Loucy (cell line): Measurements from ENCODE around the gene CACNA2D3.

Source experiments
- H2AFZ ChIP-seq: fragments of 200-600 bp; sonication (generic); 2 replicates; pipeline ENCODE4 v1.6.0; 2016; ENCODE audit warnings: antibody characterized with exemption, mild to moderate bottlenecking, low read length, moderate library complexity
- H3F3A ChIP-seq: fragments of 200-600 bp; 2 replicates; pipeline ENCODE4 v1.6.0; 2016; ENCODE audit warnings: antibody characterized with exemption, low read depth, mild to moderate bottlenecking
- H3K27me3 ChIP-seq: fragments of 200-600 bp; sonication (generic); 2 replicates; pipeline ENCODE4 v1.6.1; 2014; ENCODE audit warnings: low read length, mild to moderate bottlenecking; ENCODE audit not compliant: insufficient read depth, poor library complexity, severe bottlenecking
- H3K36me3 ChIP-seq: fragments of 200-600 bp; sonication (generic); 2 replicates; pipeline ENCODE4 v1.6.1; 2016; ENCODE audit warnings: low read length; ENCODE audit not compliant: insufficient read depth
- H3K4me1 ChIP-seq: fragments of 200-600 bp; sonication (generic); 2 replicates; pipeline ENCODE4 v1.5.1; 2014; ENCODE audit warnings: low read length, mild to moderate bottlenecking; ENCODE audit not compliant: insufficient read depth, poor library complexity, severe bottlenecking
- H3K4me2 ChIP-seq: fragments of 200-600 bp; sonication (generic); 2 replicates; pipeline ENCODE4 v1.6.0; 2014; ENCODE audit warnings: antibody characterized with exemption, low read length, low read depth, mild to moderate bottlenecking; ENCODE audit not compliant: poor library complexity, severe bottlenecking
- H3K4me3 ChIP-seq: fragments of 200-600 bp; sonication (generic); 2 replicates; pipeline ENCODE4 v1.5.1; 2014; ENCODE audit warnings: low read length, mild to moderate bottlenecking, mixed read lengths; ENCODE audit not compliant: poor library complexity, severe bottlenecking
- H3K79me2 ChIP-seq: fragments of 200-600 bp; sonication (generic); 2 replicates; pipeline ENCODE4 v1.6.1; 2014; ENCODE audit warnings: low read length; ENCODE audit not compliant: insufficient read depth
- H3K9ac ChIP-seq: fragments of 200-600 bp; sonication (generic); 2 replicates; pipeline ENCODE4 v1.6.0; 2014; ENCODE audit warnings: mild to moderate bottlenecking, low read depth, low read length, moderate library complexity; ENCODE audit not compliant: poor library complexity, severe bottlenecking
- H3K9me2 ChIP-seq: fragments of 200-600 bp; sonication (generic); replicated peaks from 2 replicates; pipeline ENCODE4 v1.6.1; 2016; ENCODE audit warnings: low read depth, low read length, mixed read lengths
- H3K9me3 ChIP-seq: fragments of 200-600 bp; sonication (generic); 2 replicates; pipeline ENCODE4 v1.6.1; 2014; ENCODE audit warnings: mild to moderate bottlenecking, antibody characterized with exemption, low read length, low read depth; ENCODE audit not compliant: insufficient read depth
- H4K20me1 ChIP-seq: fragments of 200-600 bp; sonication (generic); 2 replicates; pipeline ENCODE4 v1.6.0; 2014; ENCODE audit warnings: antibody characterized with exemption, low read length, mild to moderate bottlenecking; ENCODE audit not compliant: insufficient read depth, poor library complexity, severe bottlenecking
- EZH2phosphoT487 ChIP-seq: fragments of 200-600 bp; IDR thresholded peaks from 2 replicates; pipeline ENCODE4 v1.6.1; 2018; ENCODE audit warnings: antibody characterized with exemption, mild to moderate bottlenecking, moderate library complexity, borderline replicate concordance
- TF ChIP-seq, protein P1 (sequence below): fragments of 200-600 bp; sonication (generic); conservative IDR thresholded peaks from 2 replicates; pipeline ENCODE4 v1.5.1; 2014; ENCODE audit warnings: mild to moderate bottlenecking, antibody characterized with exemption, low read length

CACNA2D3 gene

DNA sequence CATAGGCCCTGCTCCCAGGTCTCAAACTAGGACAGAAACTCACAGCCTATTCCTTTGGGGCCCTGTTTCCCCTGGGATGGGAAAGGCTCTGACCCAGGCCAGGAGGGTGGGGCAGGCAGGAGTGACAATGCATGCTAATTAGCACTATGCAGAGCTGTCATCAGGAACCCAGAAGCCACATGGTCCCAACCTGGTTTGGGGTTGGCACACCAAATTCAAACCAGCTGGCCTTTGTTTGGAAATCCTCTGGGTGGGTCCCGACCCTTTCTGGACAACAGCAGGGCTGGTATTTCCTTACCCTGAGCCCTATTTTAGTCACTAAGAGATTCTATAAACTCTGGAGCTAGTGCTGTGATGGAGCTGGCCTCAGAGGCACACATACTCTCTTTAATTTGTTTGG, 639.3 kb downstream of the CACNA2D3 start:
- Histone ChIP-seq H3K4me2 (no peak overlapping the region), H3K36me3 (no peaks in the 10 kb centered on the region), H4K20me1 (no peaks in the 10 kb centered on the region), H3K9me3 (no peaks in the 10 kb centered on the region), H3K79me2 (no peaks in the 10 kb centered on the region), H3K4me1 (no peaks in the 10 kb centered on the region), H3K9ac (no peak overlapping the region), H3K27me3 (no peaks in the 10 kb centered on the region), H3K4me3 (no peak overlapping the region), H2AFZ (no peak overlapping the region), H3K9me2 (no peaks in the 10 kb centered on the region), H3F3A (no peaks in the 10 kb centered on the region)
- no peak for TF ChIP-seq EZH2phosphoT487
- TF ChIP-seq, protein P1, sequence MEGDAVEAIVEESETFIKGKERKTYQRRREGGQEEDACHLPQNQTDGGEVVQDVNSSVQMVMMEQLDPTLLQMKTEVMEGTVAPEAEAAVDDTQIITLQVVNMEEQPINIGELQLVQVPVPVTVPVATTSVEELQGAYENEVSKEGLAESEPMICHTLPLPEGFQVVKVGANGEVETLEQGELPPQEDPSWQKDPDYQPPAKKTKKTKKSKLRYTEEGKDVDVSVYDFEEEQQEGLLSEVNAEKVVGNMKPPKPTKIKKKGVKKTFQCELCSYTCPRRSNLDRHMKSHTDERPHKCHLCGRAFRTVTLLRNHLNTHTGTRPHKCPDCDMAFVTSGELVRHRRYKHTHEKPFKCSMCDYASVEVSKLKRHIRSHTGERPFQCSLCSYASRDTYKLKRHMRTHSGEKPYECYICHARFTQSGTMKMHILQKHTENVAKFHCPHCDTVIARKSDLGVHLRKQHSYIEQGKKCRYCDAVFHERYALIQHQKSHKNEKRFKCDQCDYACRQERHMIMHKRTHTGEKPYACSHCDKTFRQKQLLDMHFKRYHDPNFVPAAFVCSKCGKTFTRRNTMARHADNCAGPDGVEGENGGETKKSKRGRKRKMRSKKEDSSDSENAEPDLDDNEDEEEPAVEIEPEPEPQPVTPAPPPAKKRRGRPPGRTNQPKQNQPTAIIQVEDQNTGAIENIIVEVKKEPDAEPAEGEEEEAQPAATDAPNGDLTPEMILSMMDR: no peak

DNA sequence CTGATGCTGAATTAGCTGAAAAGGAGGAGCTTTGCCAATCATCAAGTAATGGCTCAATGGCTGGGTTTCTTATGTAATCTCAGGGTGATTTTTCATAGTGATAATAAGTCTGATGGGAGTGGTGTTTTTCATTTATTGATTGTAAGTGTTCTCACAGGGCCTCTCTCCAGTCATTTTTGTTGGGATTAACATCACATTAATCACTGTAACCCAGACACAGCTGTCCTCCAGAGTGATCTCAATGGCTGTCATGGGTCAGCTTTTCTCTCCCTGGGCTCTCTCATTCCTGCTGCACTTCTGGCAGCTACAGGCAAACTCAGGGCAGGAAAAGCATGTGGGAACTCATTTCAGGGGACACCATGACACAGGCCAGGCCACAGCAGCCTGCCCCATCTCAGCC, 642.6 kb downstream of the CACNA2D3 start:
- no peaks in the 10 kb centered on the region for H3K79me2 ChIP-seq
- no peak overlapping the region for H2AFZ ChIP-seq
- no peaks in the 10 kb centered on the region for H3K4me1 ChIP-seq
- no peaks in the 10 kb centered on the region for H3K9me3 ChIP-seq
- TF ChIP-seq EZH2phosphoT487: no peak
- TF ChIP-seq, protein P1: no peak
- H4K20me1 ChIP-seq: no peaks in the 10 kb centered on the region
- no peak overlapping the region for H3K9ac ChIP-seq
- no peaks in the 10 kb centered on the region for H3F3A ChIP-seq
- H3K9me2 ChIP-seq: no peaks in the 10 kb centered on the region
- no peak overlapping the region for H3K4me3 ChIP-seq
- no peaks in the 10 kb centered on the region for H3K27me3 ChIP-seq
- no peaks in the 10 kb centered on the region for H3K36me3 ChIP-seq
- H3K4me2 ChIP-seq: no peak overlapping the region

DNA sequence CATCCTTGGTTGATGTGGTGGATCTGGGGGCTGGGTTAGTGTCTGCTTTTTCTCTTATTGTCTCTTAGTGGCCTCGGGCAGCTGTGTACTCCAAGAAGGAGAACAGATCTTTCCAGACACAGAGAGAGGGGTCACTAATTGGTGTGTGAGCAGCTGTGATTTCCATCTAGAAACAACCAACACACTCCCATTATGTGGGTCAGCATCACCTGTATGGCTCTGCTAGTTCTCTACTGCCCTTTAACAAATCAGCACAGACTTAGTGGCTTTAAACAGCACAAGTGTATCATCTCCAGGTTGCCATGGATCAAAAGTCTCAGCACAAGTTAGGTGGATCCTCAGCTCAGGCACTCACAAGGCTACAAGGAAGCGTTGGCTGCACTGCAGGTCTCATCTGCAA, 648.7 kb downstream of the CACNA2D3 start:
- no peaks in the 10 kb centered on the region for H3K4me1 ChIP-seq
- no peaks in the 10 kb centered on the region for H3F3A ChIP-seq
- H3K9ac ChIP-seq: no peak overlapping the region
- H4K20me1 ChIP-seq: no peaks in the 10 kb centered on the region
- TF ChIP-seq, protein P1: no peak
- TF ChIP-seq EZH2phosphoT487: no peak
- H2AFZ ChIP-seq: no peak overlapping the region
- no peaks in the 10 kb centered on the region for H3K36me3 ChIP-seq
- H3K9me2 ChIP-seq: no peaks in the 10 kb centered on the region
- H3K4me3 ChIP-seq: no peak overlapping the region
- H3K27me3 ChIP-seq: no peaks in the 10 kb centered on the region
- no peaks in the 10 kb centered on the region for H3K79me2 ChIP-seq
- H3K4me2 ChIP-seq: no peak overlapping the region
- H3K9me3 ChIP-seq: no peaks in the 10 kb centered on the region
